H1 (cell line): ENCODE data around the gene SLC25A4. TPM values are rescaled to one million over a fixed set of nuclear protein-coding genes. Genes with fewer than 3 reads are reported as not detected.

Experiments used
- ATF3 ChIP-seq: IDR thresholded peaks from 2 replicates; pipeline ENCODE4 v1.6.1; 2011; ENCODE audit warnings: low read depth, mild to moderate bottlenecking, low read length; ENCODE audit not compliant: insufficient read depth
- BACH1 ChIP-seq: IDR thresholded peaks from 2 replicates; pipeline ENCODE4 v1.6.1; 2012; ENCODE audit warnings: low read length, improper control_type of control experiment
- CBX5 ChIP-seq: fragments of 300-800, 300-1000 bp; sonication (generic); IDR thresholded peaks from 2 replicates; pipeline ENCODE4 v1.7.1; 2016; ENCODE audit warnings: antibody characterized with exemption, low read length, low read depth
- CEBPB ChIP-seq: IDR thresholded peaks from 2 replicates; pipeline ENCODE4 v1.6.1; 2012; ENCODE audit warnings: low read depth, low read length
- CHD1 ChIP-seq: IDR thresholded peaks from 2 replicates; pipeline ENCODE4 v1.6.1; 2012; ENCODE audit warnings: low read depth, low read length, improper control_type of control experiment
- EGR1 ChIP-seq: IDR thresholded peaks from 2 replicates; pipeline ENCODE4 v1.6.1; 2011; ENCODE audit warnings: low read depth, low read length, borderline replicate concordance
- EZH2 ChIP-seq: fragments of 200-600 bp; sonication (generic); IDR thresholded peaks from 2 replicates; pipeline ENCODE4 v1.7.1; 2012; ENCODE audit warnings: low read depth, mild to moderate bottlenecking, moderate library complexity, low read length, inconsistent platforms; ENCODE audit not compliant: severe bottlenecking
- JUN ChIP-seq: IDR thresholded peaks from 2 replicates; pipeline ENCODE4 v1.6.1; 2011; ENCODE audit warnings: low read depth, mild to moderate bottlenecking, improper control_type of control experiment, low read length
- KDM1A ChIP-seq: fragments of 200-600, 300-600 bp; sonication (generic); IDR thresholded peaks from 2 replicates; pipeline ENCODE4 v1.7.1; 2016; ENCODE audit warnings: mild to moderate bottlenecking, low read length, borderline replicate concordance
- KDM5A ChIP-seq: fragments of 200-600 bp; IDR thresholded peaks from 2 replicates; pipeline ENCODE4 v1.7.1; 2012; ENCODE audit warnings: mild to moderate bottlenecking, low read length, inconsistent platforms, mixed read lengths
- NRF1 ChIP-seq: IDR thresholded peaks from 2 replicates; pipeline ENCODE4 v1.6.1; 2011; ENCODE audit warnings: mild to moderate bottlenecking, low read depth, low read length, improper control_type of control experiment
- POLR2A ChIP-seq, 2 experiments: IDR thresholded peaks; 1 replicate in 1 of 2; 2 replicates in 1 of 2; pipeline ENCODE4 v1.6.1; 2011; ENCODE audit warnings: low read depth in 2 of 2, low read length in 2 of 2, mild to moderate bottlenecking in 2 of 2; ENCODE audit errors: control extremely low read depth in 1 of 2
- POLR2AphosphoS5 ChIP-seq: IDR thresholded peaks from 2 replicates; pipeline ENCODE4 v1.6.1; 2011; ENCODE audit warnings: low read depth, low read length
- RAD21 ChIP-seq, 2 experiments: IDR thresholded peaks in 1 of 2; conservative IDR thresholded peaks in 1 of 2; 2 replicates each; pipeline ENCODE4 v1.6.1; 2011; ENCODE audit warnings: low read depth in 2 of 2, low read length in 2 of 2, improper control_type of control experiment in 1 of 2, inconsistent platforms in 1 of 2, mild to moderate bottlenecking in 1 of 2, moderate library complexity in 1 of 2
- RFX5 ChIP-seq: IDR thresholded peaks from 2 replicates; pipeline ENCODE4 v1.6.1; 2011; ENCODE audit warnings: low read depth, low read length, improper control_type of control experiment, borderline replicate concordance
- RNF2 ChIP-seq: fragments of 200-900, 300-1000 bp; sonication (generic); IDR thresholded peaks from 2 replicates; pipeline ENCODE4 v1.7.1; 2016; ENCODE audit warnings: borderline replicate concordance, low read depth, mild to moderate bottlenecking, antibody characterized with exemption, low read length; ENCODE audit not compliant: poor library complexity, severe bottlenecking; ENCODE audit errors: missing control alignments
- SIN3A ChIP-seq, 2 experiments: IDR thresholded peaks in 1 of 2; conservative IDR thresholded peaks in 1 of 2; 2 replicates each; pipeline ENCODE4 v1.6.1; 2011 to 2012; ENCODE audit warnings: low read length in 2 of 2, improper control_type of control experiment in 1 of 2, low read depth in 1 of 2, mild to moderate bottlenecking in 1 of 2
- SRF ChIP-seq: IDR thresholded peaks from 2 replicates; pipeline ENCODE4 v1.6.1; 2011; ENCODE audit warnings: mild to moderate bottlenecking, low read depth, low read length, moderate library complexity
- SUZ12 ChIP-seq: fragments of 200-600 bp; sonication (generic); IDR thresholded peaks from 2 replicates; pipeline ENCODE4 v1.6.1; 2012; ENCODE audit warnings: mild to moderate bottlenecking, inconsistent platforms, low read length, moderate library complexity, mixed read lengths
- TAF1 ChIP-seq: IDR thresholded peaks from 2 replicates; pipeline ENCODE4 v1.6.1; 2011; ENCODE audit warnings: mild to moderate bottlenecking, low read depth, low read length
- TBP ChIP-seq: IDR thresholded peaks from 2 replicates; pipeline ENCODE4 v1.6.1; 2011; ENCODE audit warnings: low read depth, low read length, improper control_type of control experiment
- USF2 ChIP-seq: IDR thresholded peaks from 2 replicates; pipeline ENCODE4 v1.6.1; 2011; ENCODE audit warnings: low read length, improper control_type of control experiment
- polyA plus RNA-seq, 7 experiments: library from polyadenylated mRNA; depleted of rRNA in 3 of 7; stranded (reverse) in 5 of 7; unstranded in 2 of 7; fragments of >200 nt in 5 of 7; fragments of 200-250 nt in 2 of 7; gene quantifications; 1 replicate in 5 of 7; 2 replicates in 1 of 7; 4 replicates in 1 of 7; pipeline versions ENCODE4 v1.2.1 to v1.2.3, GENCODE V29; 2011 to 2013; ENCODE audit warnings: missing spikeins in 2 of 7, mixed read lengths in 2 of 7
- total RNA-seq: library from RNA; stranded (reverse); fragmentation: NEBNext Ultra II Directional; extraction: Animal tissue kit (Norgen Biotek cat#: 25700); gene quantifications from 2 replicates; pipeline ENCODE4 v1.2.1, GENCODE V29; 2021

SLC25A4 gene
- total and polyA plus RNA-seq, 2 of the 8 experiments (the other 6 are each of a cell fraction or from before 2014, with no cell fraction given): 41.3 to 42.0 TPM

GRCh38 chr4:185128272-185129119 lies 14.6 kb upstream of the SLC25A4 start (continued):
- TF ChIP-seq CBX5 (no peak), RNF2 (no peak), TBP (no peak), TAF1 (peak; percentile 25; the same call in 1 of the 2 replicates), BACH1 (no peak), EZH2 (no peak), EGR1 (no peak), POLR2A (IDR thresholded peaks at IDR 0.05; ENCODE audit: control extremely low read depth in 1 of 2, low read depth in 2 of 2, low read length in 2 of 2) (no peak; a peak in 1 of 3 replicates), CEBPB (no peak), SUZ12 (peak; percentile 37; the same call in 1 of the 2 replicates), RAD21 (IDR thresholded peaks at IDR 0.05 in 1 of 2, conservative IDR thresholded peaks at IDR 0.05 in 1 of 2; ENCODE audit: low read depth in 2 of 2, low read length in 2 of 2) (no peak), USF2 (no peak), RFX5 (no peak), CHD1 (no peak), SIN3A (conservative IDR thresholded peaks at IDR 0.05 in 1 of 2, IDR thresholded peaks at IDR 0.05 in 1 of 2; ENCODE audit: low read depth in 1 of 2, low read length in 2 of 2) (no peak), POLR2AphosphoS5 (no peak), KDM5A (no peak), NRF1 (no peak), KDM1A (0 out of 2 replicates have a peak, but pooled peaks have one; percentile 14), ATF3 (no peak), JUN (no peak), SRF (0 out of 2 replicates have a peak, but pooled peaks have one; percentile 1)
